Pancreas (tissue), 10 donors: ENCODE results near the gene HSPA4. TPM values are rescaled to one million over a fixed set of nuclear protein-coding genes. Genes with fewer than 3 reads are reported as not detected.

Experiments
- ATAC-seq, 4 donors: fragments of 200-7000 bp; cut with Tn5 transposase; one replicate each; pipeline versions ENCODE4 v1.8.0 to v1.9.1; 2020; ENCODE audit warnings: mild to moderate bottlenecking in 4 of 4, moderate library complexity in 4 of 4
- DNase-seq, 6 donors: peaks; one replicate each; pipeline ENCODE4 v3.0.0-alpha.2; 2020
- FAIRE-seq: peaks from 2 replicates; lab custom pipeline; 2012; peaks lifted over from hg19 to GRCh38; lab: Jason Lieb, UNC
- H3K27ac ChIP-seq, 4 donors: fragments of 200-600 bp; sonication (generic); 1 replicate in 3 of 4; 2 replicates in 1 of 4; pipeline versions ENCODE4 v1.5.0 to v1.8.0; 2020
- H3K27me3 ChIP-seq, 4 donors: fragments of 200-600 bp; one replicate each; pipeline ENCODE4 v1.8.0; 2021
- H3K36me3 ChIP-seq, 3 donors: fragments of 200-600 bp; sonication (generic) in 1 of 3; one replicate each; pipeline versions ENCODE4 v1.5.0 to v1.8.0; 2020 to 2021
- H3K4me1 ChIP-seq, 3 donors: fragments of 200-600 bp; one replicate each; pipeline ENCODE4 v1.8.0; 2021
- H3K4me3 ChIP-seq, 4 donors: fragments of 200-600 bp; sonication (generic) in 2 of 4; one replicate each; pipeline versions ENCODE4 v1.5.0 to v1.8.0; 2020 to 2021
- H3K9me3 ChIP-seq, 4 donors: fragments of 200-600 bp; one replicate each; pipeline ENCODE4 v1.8.0; 2021
- WGBS, 2 donors: extraction: QIAGEN DNeasy Blood & Tissue Kit; methylation state at CpG; one replicate each; pipeline ENCODE4 v1.1.7; 2013; 5-methylcytosine and 5-hydroxymethylcytosine counted together
- intact Hi-C, 3 donors: fragments of 100-400 bp; cut with DNase I; formaldehyde crosslinking; loops; one replicate each; pipeline versions ENCODE4 v1.11.1 to v1.14.2; 2022
- polyA plus RNA-seq, 2 donors: library from polyadenylated mRNA; stranded (reverse); fragments of 200-250 nt; gene quantifications; one replicate each; pipeline ENCODE4 v1.2.3, GENCODE V29; 2013
- total RNA-seq, 6 donors: library from RNA; stranded (reverse); fragmentation: NEBNext Ultra II Directional in 4 of 6; extraction: Animal tissue kit (Norgen Biotek cat#: 25700) in 4 of 6; gene quantifications; one replicate each; pipeline versions ENCODE4 v1.2.1 to v1.2.4, GENCODE V29; 2021 to 2023
- TF ChIP-seq, protein P1 (sequence below), 4 donors: fragments of 200-600 bp; sonication (generic) in 3 of 4; IDR thresholded peaks; one replicate each; pipeline versions ENCODE4 v1.5.0 to v1.8.0; 2021; ENCODE audit warnings: antibody characterized with exemption in 4 of 4
- donor health status: healthy with polysubstance abuse.
- donor health status: DM: no; HTN: no; CAD: no; lungs with moderate emphysema.
- donor health status: DM: no; HTN: no; CAD: no.
- donor health status: control.
- donor health status: control.
- donor health status: Bipolar disorder and iron deficiency.
- donor health status: DM: yes; HTN: yes; CAD: no.
- donor health status: DM: no; HTN: no; CAD: no.
- donor health status: DM: no; HTN: no; CAD: no.
- donor health status: DM: yes; HTN: yes; CAD: no.

The HSPA4 gene
- total and polyA plus RNA-seq, 8 donors: 21.3 to 44.0 (median 32.1) TPM

- no peaks in the 10 kb centered on the region for H3K36me3 ChIP-seq
- H3K27me3 ChIP-seq: no peaks in the 10 kb centered on the region
- H3K4me3 ChIP-seq: no peak overlapping the region
- intact Hi-C loops: no loop called here
- no peak overlapping the region for H3K27ac ChIP-seq
- ATAC-seq (no peak), FAIRE-seq (no peak), DNase-seq (no peak)
- WGBS, 2 donors: 76 to 77% methylated on average over 4 of the region's 4 CpGs
- H3K4me1 ChIP-seq: peaks cover 0 to under 1% (median 0%) of the 10 kb centered on the region in 3 donors
- TF ChIP-seq, protein P1, sequence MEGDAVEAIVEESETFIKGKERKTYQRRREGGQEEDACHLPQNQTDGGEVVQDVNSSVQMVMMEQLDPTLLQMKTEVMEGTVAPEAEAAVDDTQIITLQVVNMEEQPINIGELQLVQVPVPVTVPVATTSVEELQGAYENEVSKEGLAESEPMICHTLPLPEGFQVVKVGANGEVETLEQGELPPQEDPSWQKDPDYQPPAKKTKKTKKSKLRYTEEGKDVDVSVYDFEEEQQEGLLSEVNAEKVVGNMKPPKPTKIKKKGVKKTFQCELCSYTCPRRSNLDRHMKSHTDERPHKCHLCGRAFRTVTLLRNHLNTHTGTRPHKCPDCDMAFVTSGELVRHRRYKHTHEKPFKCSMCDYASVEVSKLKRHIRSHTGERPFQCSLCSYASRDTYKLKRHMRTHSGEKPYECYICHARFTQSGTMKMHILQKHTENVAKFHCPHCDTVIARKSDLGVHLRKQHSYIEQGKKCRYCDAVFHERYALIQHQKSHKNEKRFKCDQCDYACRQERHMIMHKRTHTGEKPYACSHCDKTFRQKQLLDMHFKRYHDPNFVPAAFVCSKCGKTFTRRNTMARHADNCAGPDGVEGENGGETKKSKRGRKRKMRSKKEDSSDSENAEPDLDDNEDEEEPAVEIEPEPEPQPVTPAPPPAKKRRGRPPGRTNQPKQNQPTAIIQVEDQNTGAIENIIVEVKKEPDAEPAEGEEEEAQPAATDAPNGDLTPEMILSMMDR (IDR thresholded peaks at IDR 0.05): no peak
- H3K9me3 ChIP-seq: no peaks in the 10 kb centered on the region
Observed at GRCh38 chr5:133144245-133144981, 92.6 kb downstream of the HSPA4 start.

DNA sequence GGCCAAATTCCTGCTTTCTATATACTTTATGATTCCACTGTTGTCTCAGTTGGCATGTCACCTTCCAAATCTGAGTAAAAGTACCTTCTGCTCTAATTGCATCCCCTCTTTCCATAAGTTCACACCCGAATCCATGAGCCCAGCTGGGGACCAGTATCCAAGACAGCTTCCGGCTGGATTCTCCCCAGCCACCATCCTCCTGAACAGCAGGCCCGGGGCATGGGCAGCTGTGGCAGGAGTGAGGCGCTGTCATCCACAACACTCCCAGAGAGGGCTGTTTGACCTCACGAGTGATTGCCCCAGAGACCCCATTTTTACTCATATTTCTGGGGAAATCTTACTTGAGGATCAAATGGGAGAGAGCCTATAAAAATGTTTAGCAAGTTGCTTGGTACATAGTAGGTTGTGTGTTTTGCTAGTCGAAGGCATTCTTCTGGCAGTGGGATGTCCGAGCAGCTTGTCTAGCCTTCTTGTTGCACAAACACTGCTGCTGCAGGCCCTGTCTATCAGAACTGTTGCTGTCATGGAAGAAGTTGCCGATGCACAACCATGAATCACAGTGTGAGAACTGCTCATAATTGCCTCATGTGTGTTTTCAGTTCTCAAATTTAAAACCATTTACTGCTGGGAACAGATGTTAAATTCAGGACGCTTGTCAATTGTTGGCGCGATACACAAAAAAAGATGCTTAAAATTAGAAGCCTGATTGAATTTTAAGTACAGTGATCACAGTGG, 93.8 kb downstream of the HSPA4 start:
- WGBS, 2 donors: 82 to 86% methylated on average over 11 of the region's 11 CpGs
- Histone ChIP-seq H3K27ac (no peak overlapping the region), H3K4me3 (no peak overlapping the region), H3K36me3 (no peaks in the 10 kb centered on the region), H3K4me1 (peaks cover 0 to 9% (median 4%) of the 10 kb centered on the region in 3 donors), H3K9me3 (no peaks in the 10 kb centered on the region), H3K27me3 (no peaks in the 10 kb centered on the region)
- FAIRE-seq (no peak), ATAC-seq (no peak), DNase-seq (no peak)
- intact Hi-C loops: no loop called here
- TF ChIP-seq, protein P1 (IDR thresholded peaks at IDR 0.05): no peak

GRCh38 chr5:133147411-133147810, 95.6 kb downstream of the HSPA4 start:
- FAIRE-seq: no peak
- DNase-seq: peak in 3 of 6 donors; percentile 8 to 35 (median 25)
- intact Hi-C loops: no loop called here
- H3K4me1 ChIP-seq: peaks cover 0 to 9% (median 4%) of the 10 kb centered on the region in 3 donors
- TF ChIP-seq, protein P1 (IDR thresholded peaks at IDR 0.05): no peak
- no peaks in the 10 kb centered on the region for H3K9me3 ChIP-seq
- H3K27ac ChIP-seq: no peak overlapping the region
- no peaks in the 10 kb centered on the region for H3K36me3 ChIP-seq
- 30 to 34% methylated on average over 7 of the region's 7 CpGs for WGBS, 2 donors
- no peaks in the 10 kb centered on the region for H3K27me3 ChIP-seq
- peak in 2 of 4 donors; percentile 59 to 63 for ATAC-seq
- no peak overlapping the region for H3K4me3 ChIP-seq

DNA sequence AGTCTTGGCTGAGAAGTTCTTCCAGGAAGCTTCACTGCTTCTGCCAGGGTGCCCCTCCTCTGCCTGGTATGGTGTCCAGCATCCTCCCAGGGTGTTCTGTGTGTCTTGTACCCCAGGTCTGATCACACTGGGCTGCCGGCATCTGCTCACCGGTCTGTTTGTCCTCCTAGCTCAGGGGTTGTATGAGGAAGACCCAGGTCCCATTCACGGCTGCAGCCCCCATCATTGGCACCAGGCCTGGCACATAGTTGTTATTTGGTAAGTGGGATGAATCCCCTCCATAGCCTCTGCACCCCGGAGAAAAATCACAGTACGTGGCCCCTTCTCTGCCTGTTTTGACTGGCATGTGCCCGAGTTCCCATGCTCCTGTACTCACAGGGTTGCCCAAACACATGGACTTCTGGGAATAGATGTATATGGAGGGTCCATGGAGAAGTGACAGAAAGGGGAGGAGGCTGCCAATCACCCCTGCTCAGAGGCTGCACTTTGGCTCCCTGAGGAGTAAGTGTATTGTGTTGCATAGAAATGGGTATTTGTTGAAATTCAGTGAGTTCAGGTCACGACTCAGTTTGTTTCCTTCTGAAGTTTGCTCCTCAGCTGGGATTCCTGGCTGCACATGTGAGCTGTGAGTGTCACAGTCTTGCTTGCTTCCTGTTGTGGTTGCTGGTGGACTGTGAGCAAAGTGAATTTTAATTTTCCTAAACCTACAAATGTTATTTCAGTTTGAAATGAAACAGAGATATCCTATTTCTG, 96.2 kb downstream of the HSPA4 start:
- TF ChIP-seq, protein P1 (IDR thresholded peaks at IDR 0.05): no peak
- Histone ChIP-seq H3K4me1 (peaks cover 0 to 9% (median 4%) of the 10 kb centered on the region in 3 donors), H3K27ac (no peak overlapping the region), H3K27me3 (no peaks in the 10 kb centered on the region), H3K4me3 (no peak overlapping the region), H3K9me3 (no peaks in the 10 kb centered on the region), H3K36me3 (no peaks in the 10 kb centered on the region)
- ATAC-seq: peak in 1 of 4 donors; percentile 52
- intact Hi-C loops: no loop called here
- 92 to 93% methylated on average over 7 of the region's 7 CpGs for WGBS, 2 donors
- FAIRE-seq: no peak
- no peak for DNase-seq
